Measurements from ENCODE around the gene GALNT2. TPM values are rescaled to one million over a fixed set of nuclear protein-coding genes. Genes with fewer than 3 reads are reported as not detected.

GALNT2 gene
- polyA plus RNA-seq, 2 donors: 11.2 to 15.3 TPM

- peaks cover 7 to 33% of the 10 kb centered on the region in 2 donors for H3K36me3 ChIP-seq (ENCODE audit: control insufficient read depth in 2 of 2, insufficient read depth in 2 of 2, low read length in 1 of 2)
- H3K9me3 ChIP-seq (ENCODE audit: control insufficient read depth in 2 of 2, insufficient read depth in 1 of 2, low read depth in 1 of 2, low read length in 1 of 2): no peaks in the 10 kb centered on the region
- 62 to 73% methylated on average over 15 of the region's 15 CpGs for WGBS, 2 donors
These were observed 210.4 kb downstream of the GALNT2 start for GRCh38 chr1:230277201-230278025.

GRCh38 chr1:230278376-230278775 lies 211.3 kb downstream of the GALNT2 start:
- Histone ChIP-seq H3K4me1 (ENCODE audit: control insufficient read depth in 2 of 2, insufficient read depth in 2 of 2, low read length in 1 of 2) (no peaks in the 10 kb centered on the region), H3K4me3 (ENCODE audit: low read depth in 1 of 2, low read length in 2 of 2) (no peak overlapping the region), H3K27ac (ENCODE audit: low read depth in 2 of 2, low read length in 1 of 2) (no peak overlapping the region), H3K36me3 (ENCODE audit: control insufficient read depth in 2 of 2, insufficient read depth in 2 of 2, low read length in 1 of 2) (peaks cover 7 to 33% of the 10 kb centered on the region in 2 donors), H3K27me3 (ENCODE audit: control insufficient read depth in 1 of 2, insufficient read depth in 2 of 2, low read length in 2 of 2) (no peaks in the 10 kb centered on the region), H3K9me3 (ENCODE audit: control insufficient read depth in 2 of 2, insufficient read depth in 1 of 2, low read depth in 1 of 2, low read length in 1 of 2) (no peaks in the 10 kb centered on the region)
- 95 to 96% methylated on average over 7 of the region's 7 CpGs for WGBS, 2 donors

More at GRCh38 chr1:230277201-230278025, 210.4 kb downstream of the GALNT2 start:
- H3K4me3 ChIP-seq (ENCODE audit: low read depth in 1 of 2, low read length in 2 of 2): no peak overlapping the region
- no peak overlapping the region for H3K27ac ChIP-seq (ENCODE audit: low read depth in 2 of 2, low read length in 1 of 2)
- no peaks in the 10 kb centered on the region for H3K27me3 ChIP-seq (ENCODE audit: control insufficient read depth in 1 of 2, insufficient read depth in 2 of 2, low read length in 2 of 2)
- no peaks in the 10 kb centered on the region for H3K4me1 ChIP-seq (ENCODE audit: control insufficient read depth in 2 of 2, insufficient read depth in 2 of 2, low read length in 1 of 2)

- Histone ChIP-seq H3K4me1 (ENCODE audit: control insufficient read depth in 2 of 2, insufficient read depth in 2 of 2, low read length in 1 of 2) (no peaks in the 10 kb centered on the region), H3K36me3 (ENCODE audit: control insufficient read depth in 2 of 2, insufficient read depth in 2 of 2, low read length in 1 of 2) (peaks cover 7 to 35% of the 10 kb centered on the region in 2 donors), H3K27ac (ENCODE audit: low read depth in 2 of 2, low read length in 1 of 2) (no peak overlapping the region), H3K9me3 (ENCODE audit: control insufficient read depth in 2 of 2, insufficient read depth in 1 of 2, low read depth in 1 of 2, low read length in 1 of 2) (no peaks in the 10 kb centered on the region), H3K4me3 (ENCODE audit: low read depth in 1 of 2, low read length in 2 of 2) (no peak overlapping the region), H3K27me3 (ENCODE audit: control insufficient read depth in 1 of 2, insufficient read depth in 2 of 2, low read length in 2 of 2) (no peaks in the 10 kb centered on the region)
- WGBS, 2 donors: 85 to 87% methylated on average over 20 of the region's 20 CpGs
These were observed 212.0 kb downstream of the GALNT2 start for GRCh38 chr1:230278871-230279582.

GRCh38 chr1:230279583-230279945 lies 212.5 kb downstream of the GALNT2 start:
- H3K9me3 ChIP-seq (ENCODE audit: control insufficient read depth in 2 of 2, insufficient read depth in 1 of 2, low read depth in 1 of 2, low read length in 1 of 2): no peaks in the 10 kb centered on the region
- 86 to 91% methylated on average over 24 of the region's 24 CpGs for WGBS, 2 donors
- H3K36me3 ChIP-seq (ENCODE audit: control insufficient read depth in 2 of 2, insufficient read depth in 2 of 2, low read length in 1 of 2): peaks cover 7 to 35% of the 10 kb centered on the region in 2 donors

DNA sequence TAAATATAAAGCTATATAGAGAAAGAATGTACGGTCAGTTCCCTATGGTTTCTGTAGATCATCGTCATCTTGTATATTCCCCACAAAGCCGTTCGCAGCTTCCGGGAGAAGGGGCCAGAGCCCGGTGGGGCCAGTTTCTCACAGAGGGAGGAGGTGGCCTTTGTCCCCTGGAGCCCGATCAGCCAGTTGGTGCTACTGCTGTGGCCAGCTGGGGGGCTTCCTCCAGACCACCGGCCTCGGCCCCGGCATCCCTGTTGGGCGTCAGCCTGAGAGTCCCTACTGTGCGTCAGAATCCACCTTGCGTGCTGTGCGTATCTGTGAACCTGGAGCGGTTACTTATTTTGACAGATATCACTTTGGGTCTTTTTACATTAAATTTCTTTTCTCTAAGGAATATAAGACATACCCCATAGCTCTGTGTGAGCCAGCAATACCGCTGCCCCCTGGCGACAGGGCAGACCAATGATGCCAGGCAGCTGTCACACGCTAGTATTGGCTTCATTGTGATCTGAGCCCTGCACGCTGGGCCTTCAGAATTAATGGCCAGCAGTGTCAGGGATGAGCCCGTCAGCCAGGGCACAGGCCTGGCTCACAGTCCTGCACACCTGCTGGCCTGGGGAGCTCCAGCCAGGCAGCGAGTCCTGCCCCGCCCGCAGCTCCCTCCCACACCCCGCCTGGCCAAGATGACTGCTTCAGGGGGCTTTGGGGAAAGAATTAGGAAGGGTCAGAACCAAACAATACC lies 213.2 kb downstream of the GALNT2 start:
- H3K27ac ChIP-seq (ENCODE audit: low read depth in 2 of 2, low read length in 1 of 2): no peak overlapping the region
- 78 to 89% methylated on average over 24 of the region's 24 CpGs for WGBS, 2 donors
- H3K9me3 ChIP-seq (ENCODE audit: control insufficient read depth in 2 of 2, insufficient read depth in 1 of 2, low read depth in 1 of 2, low read length in 1 of 2): no peaks in the 10 kb centered on the region
- H3K36me3 ChIP-seq (ENCODE audit: control insufficient read depth in 2 of 2, insufficient read depth in 2 of 2, low read length in 1 of 2): peaks cover 7 to 35% of the 10 kb centered on the region in 2 donors
- H3K27me3 ChIP-seq (ENCODE audit: control insufficient read depth in 1 of 2, insufficient read depth in 2 of 2, low read length in 2 of 2): no peaks in the 10 kb centered on the region
- no peak overlapping the region for H3K4me3 ChIP-seq (ENCODE audit: low read depth in 1 of 2, low read length in 2 of 2)
- H3K4me1 ChIP-seq (ENCODE audit: control insufficient read depth in 2 of 2, insufficient read depth in 2 of 2, low read length in 1 of 2): no peaks in the 10 kb centered on the region

More at GRCh38 chr1:230279583-230279945, 212.5 kb downstream of the GALNT2 start:
- Histone ChIP-seq H3K4me3 (ENCODE audit: low read depth in 1 of 2, low read length in 2 of 2) (no peak overlapping the region), H3K27me3 (ENCODE audit: control insufficient read depth in 1 of 2, insufficient read depth in 2 of 2, low read length in 2 of 2) (no peaks in the 10 kb centered on the region), H3K4me1 (ENCODE audit: control insufficient read depth in 2 of 2, insufficient read depth in 2 of 2, low read length in 1 of 2) (no peaks in the 10 kb centered on the region), H3K27ac (ENCODE audit: low read depth in 2 of 2, low read length in 1 of 2) (no peak overlapping the region)

- WGBS, 2 donors: 70 to 90% methylated on average over 23 of the region's 23 CpGs
- Histone ChIP-seq H3K36me3 (ENCODE audit: control insufficient read depth in 2 of 2, insufficient read depth in 2 of 2, low read length in 1 of 2) (peaks cover 7 to 35% of the 10 kb centered on the region in 2 donors), H3K9me3 (ENCODE audit: control insufficient read depth in 2 of 2, insufficient read depth in 1 of 2, low read depth in 1 of 2, low read length in 1 of 2) (no peaks in the 10 kb centered on the region), H3K4me1 (ENCODE audit: control insufficient read depth in 2 of 2, insufficient read depth in 2 of 2, low read length in 1 of 2) (no peaks in the 10 kb centered on the region), H3K27me3 (ENCODE audit: control insufficient read depth in 1 of 2, insufficient read depth in 2 of 2, low read length in 2 of 2) (no peaks in the 10 kb centered on the region), H3K27ac (ENCODE audit: low read depth in 2 of 2, low read length in 1 of 2) (no peak overlapping the region), H3K4me3 (ENCODE audit: low read depth in 1 of 2, low read length in 2 of 2) (no peak overlapping the region)
These were observed 213.9 kb downstream of the GALNT2 start for GRCh38 chr1:230280906-230281413.

- 71 to 81% methylated on average over 17 of the region's 17 CpGs for WGBS, 2 donors
- Histone ChIP-seq H3K9me3 (ENCODE audit: control insufficient read depth in 2 of 2, insufficient read depth in 1 of 2, low read depth in 1 of 2, low read length in 1 of 2) (no peaks in the 10 kb centered on the region), H3K4me1 (ENCODE audit: control insufficient read depth in 2 of 2, insufficient read depth in 2 of 2, low read length in 1 of 2) (no peaks in the 10 kb centered on the region), H3K27ac (ENCODE audit: low read depth in 2 of 2, low read length in 1 of 2) (no peak overlapping the region), H3K36me3 (ENCODE audit: control insufficient read depth in 2 of 2, insufficient read depth in 2 of 2, low read length in 1 of 2) (peaks cover 7 to 29% of the 10 kb centered on the region in 2 donors), H3K27me3 (ENCODE audit: control insufficient read depth in 1 of 2, insufficient read depth in 2 of 2, low read length in 2 of 2) (no peaks in the 10 kb centered on the region), H3K4me3 (ENCODE audit: low read depth in 1 of 2, low read length in 2 of 2) (no peak overlapping the region)
These were observed 214.5 kb downstream of the GALNT2 start for GRCh38 chr1:230281556-230281955.

GRCh38 chr1:230282157-230282556 lies 215.1 kb downstream of the GALNT2 start:
- 32 to 48% methylated on average over 3 of the region's 3 CpGs for WGBS, 2 donors
- Histone ChIP-seq H3K4me1 (ENCODE audit: control insufficient read depth in 2 of 2, insufficient read depth in 2 of 2, low read length in 1 of 2) (no peaks in the 10 kb centered on the region), H3K4me3 (ENCODE audit: low read depth in 1 of 2, low read length in 2 of 2) (no peak overlapping the region), H3K27me3 (ENCODE audit: control insufficient read depth in 1 of 2, insufficient read depth in 2 of 2, low read length in 2 of 2) (no peaks in the 10 kb centered on the region), H3K36me3 (ENCODE audit: control insufficient read depth in 2 of 2, insufficient read depth in 2 of 2, low read length in 1 of 2) (peaks cover 7 to 27% of the 10 kb centered on the region in 2 donors), H3K27ac (ENCODE audit: low read depth in 2 of 2, low read length in 1 of 2) (no peak overlapping the region), H3K9me3 (ENCODE audit: control insufficient read depth in 2 of 2, insufficient read depth in 1 of 2, low read depth in 1 of 2, low read length in 1 of 2) (no peaks in the 10 kb centered on the region)

- Histone ChIP-seq H3K9me3 (ENCODE audit: control insufficient read depth in 2 of 2, insufficient read depth in 1 of 2, low read depth in 1 of 2, low read length in 1 of 2) (no peaks in the 10 kb centered on the region), H3K27me3 (ENCODE audit: control insufficient read depth in 1 of 2, insufficient read depth in 2 of 2, low read length in 2 of 2) (no peaks in the 10 kb centered on the region), H3K36me3 (ENCODE audit: control insufficient read depth in 2 of 2, insufficient read depth in 2 of 2, low read length in 1 of 2) (peaks cover 6 to 23% of the 10 kb centered on the region in 2 donors), H3K27ac (ENCODE audit: low read depth in 2 of 2, low read length in 1 of 2) (no peak overlapping the region), H3K4me3 (ENCODE audit: low read depth in 1 of 2, low read length in 2 of 2) (no peak overlapping the region), H3K4me1 (ENCODE audit: control insufficient read depth in 2 of 2, insufficient read depth in 2 of 2, low read length in 1 of 2) (no peaks in the 10 kb centered on the region)
- 90 to 92% methylated on average over 12 of the region's 12 CpGs for WGBS, 2 donors
These were observed 216.6 kb downstream of the GALNT2 start for GRCh38 chr1:230283678-230284077.
